Measurements from ENCODE around the gene MLEC.

The MLEC gene, protein sequence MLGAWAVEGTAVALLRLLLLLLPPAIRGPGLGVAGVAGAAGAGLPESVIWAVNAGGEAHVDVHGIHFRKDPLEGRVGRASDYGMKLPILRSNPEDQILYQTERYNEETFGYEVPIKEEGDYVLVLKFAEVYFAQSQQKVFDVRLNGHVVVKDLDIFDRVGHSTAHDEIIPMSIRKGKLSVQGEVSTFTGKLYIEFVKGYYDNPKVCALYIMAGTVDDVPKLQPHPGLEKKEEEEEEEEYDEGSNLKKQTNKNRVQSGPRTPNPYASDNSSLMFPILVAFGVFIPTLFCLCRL

DNA sequence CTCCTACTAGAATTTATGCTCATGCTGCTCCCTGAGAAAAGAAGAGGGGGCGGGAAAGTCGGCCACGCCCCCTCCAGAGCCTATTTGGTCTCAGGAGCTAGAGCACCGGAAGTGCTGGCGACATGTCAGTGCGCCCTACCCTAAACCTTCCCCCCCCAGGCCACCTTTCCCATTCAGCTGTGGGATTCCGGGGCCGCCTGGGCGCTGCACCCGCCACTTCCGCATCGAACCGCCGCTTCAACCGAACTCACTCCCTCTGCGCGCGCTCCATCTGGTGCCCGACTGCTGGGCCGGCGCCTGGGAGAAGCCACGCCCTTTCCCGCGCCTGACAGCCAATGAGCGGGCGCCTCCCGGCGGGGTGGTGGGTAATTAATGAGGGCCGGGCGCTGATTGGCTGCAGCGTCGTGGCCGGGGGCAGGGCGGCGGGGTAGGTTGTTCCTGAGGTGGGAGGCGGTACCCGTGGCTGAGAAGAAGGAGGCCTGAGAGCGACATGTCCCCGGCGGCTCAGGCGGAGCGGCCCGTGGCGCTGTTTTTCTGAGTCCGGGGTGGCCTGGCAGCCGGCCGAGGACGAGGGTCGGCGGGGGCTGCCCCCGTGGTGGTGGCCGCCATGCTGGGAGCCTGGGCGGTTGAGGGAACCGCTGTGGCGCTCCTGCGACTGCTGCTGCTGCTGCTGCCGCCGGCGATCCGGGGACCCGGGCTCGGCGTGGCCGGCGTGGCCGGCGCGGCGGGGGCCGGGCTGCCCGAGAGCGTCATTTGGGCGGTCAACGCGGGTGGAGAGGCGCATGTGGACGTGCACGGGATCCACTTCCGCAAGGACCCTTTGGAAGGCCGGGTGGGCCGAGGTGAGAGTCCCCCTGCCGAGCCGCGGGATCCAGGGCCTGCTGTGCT lies at the start of gene MLEC:
MLEC (plus strand) TSS at position 460 of the 888 bp plus-strand sequence; CDS start at position 608, 148 bp downstream.
- DNase-seq (ENCODE audit: low read depth in 2 of 2, low spot score in 1 of 2): peak; percentile 97 to 99

DNA sequence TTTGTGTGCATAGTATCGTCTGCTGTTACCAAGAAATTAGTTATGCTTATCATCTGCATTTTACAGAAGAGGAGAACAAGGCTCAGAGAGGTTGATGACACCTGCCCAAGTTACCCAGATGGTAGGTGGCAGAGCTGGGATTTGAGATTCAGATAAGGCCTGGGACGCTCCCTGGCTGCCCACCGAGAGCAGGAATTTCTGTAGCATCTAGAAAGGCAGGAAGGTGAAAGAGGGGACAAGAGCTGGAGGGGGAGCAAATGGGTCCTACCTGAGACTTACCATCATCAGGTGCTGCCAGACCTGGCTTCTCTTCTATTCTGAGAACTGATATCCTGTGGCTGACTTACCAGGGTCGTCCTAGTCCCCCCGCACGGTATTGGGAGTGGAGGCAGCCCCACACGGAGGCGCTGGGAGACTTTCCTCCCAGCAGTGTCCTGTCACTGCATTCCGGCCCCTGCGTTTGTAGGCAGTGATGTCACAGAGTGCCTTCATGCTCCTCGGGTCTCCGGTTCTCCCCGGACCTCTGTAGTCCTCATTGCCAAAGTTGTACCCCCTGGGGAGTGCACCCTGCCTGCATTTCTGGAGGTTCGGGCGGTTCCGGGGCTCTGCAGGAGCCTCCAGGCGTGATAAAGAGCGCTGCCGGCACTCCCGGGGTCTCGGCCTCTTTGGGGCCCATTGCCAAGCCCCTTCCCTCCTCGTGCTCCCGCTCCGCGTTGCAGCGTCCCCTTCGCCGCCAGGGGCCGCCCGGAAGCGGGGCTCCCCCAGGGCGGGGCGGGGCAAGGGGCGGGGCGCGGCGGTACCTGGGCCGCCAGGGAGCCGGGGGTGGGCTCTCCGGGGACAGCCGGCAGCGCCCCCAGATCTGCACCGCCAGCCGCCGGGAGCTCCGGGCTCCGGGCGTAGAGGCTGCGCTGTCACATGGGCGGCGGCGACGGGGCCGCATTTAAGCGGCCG lies 46.9 kb upstream of the MLEC start, which contains the start of gene CABP1:
CABP1 (plus strand) TSS at position 856 of the 951 bp plus-strand sequence; CDS start at position 916, 60 bp downstream.
- DNase-seq (ENCODE audit: low read depth in 2 of 2, low spot score in 1 of 2): peak; percentile 31 to 49

DNA sequence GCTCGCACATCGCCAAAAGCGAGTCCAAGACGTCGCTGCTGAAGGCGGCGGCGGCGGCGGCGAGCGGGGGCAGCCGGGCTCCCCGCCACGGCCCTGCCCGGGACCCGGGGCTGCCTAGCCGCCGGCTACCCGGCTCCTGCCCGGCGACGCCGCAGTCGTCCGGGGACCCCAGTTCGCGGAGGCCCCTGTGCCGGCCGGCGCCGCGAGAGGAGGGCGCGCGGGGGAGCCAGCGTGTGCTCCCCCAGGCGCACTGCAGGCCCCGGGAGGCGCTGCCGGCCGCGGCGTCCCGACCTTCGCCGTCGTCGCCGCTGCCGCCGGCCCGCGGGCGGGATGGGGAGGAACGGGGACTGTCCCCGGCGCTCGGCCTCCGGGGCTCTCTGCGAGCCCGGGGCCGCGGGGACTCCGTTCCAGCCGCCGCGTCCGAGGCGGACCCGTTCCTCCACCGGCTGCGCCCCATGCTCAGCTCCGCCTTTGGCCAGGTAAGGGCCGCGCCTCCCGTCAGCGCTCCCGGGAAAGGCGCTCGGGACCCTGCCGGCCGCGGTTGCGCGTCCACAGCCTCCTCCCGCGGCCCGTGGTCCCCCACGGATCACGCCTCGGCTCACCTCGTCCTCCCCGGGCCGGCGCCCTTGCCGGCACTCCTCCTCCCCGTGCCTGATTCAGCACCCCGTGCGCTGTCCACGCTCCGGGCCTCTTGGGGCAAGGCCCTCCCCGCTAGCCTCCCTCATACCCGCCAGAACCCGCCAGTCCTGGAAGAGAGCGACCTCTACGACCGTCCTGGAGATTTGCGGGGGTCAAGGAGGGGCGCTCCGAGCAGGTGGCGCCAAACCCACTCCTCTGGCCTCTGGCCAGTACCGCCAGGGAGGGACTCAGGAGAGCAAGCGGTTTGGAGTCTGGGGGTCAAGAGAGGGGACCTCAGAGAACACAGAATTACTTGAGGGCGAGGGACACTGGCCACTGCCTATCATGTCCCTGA lies 45.8 kb upstream of the MLEC start:
- peak in 1 of 2 donors; percentile 13 for DNase-seq (ENCODE audit: low read depth in 2 of 2, low spot score in 1 of 2)

DNA sequence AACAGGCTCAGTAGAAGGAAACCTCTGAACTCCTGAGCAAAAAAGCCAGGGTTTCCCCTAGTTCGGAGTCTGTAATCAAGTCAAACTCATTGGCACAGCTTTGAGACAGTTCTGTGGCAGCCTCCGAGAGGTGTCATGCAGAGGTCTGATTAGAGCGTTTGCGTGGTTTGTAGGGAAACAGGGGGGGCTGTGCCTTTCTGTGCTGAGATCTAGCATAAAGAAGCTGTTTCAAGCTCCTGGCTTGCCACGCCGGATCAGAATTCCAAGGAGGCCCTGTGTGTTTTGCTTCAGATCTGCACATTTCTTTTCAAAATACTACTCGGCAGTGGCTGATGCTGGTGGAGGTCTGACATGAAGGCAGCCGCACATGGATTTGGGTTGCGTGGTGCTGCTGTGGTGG lies 44.8 kb upstream of the MLEC start:
- DNase-seq (ENCODE audit: low read depth in 2 of 2, low spot score in 1 of 2): no peak

DNA sequence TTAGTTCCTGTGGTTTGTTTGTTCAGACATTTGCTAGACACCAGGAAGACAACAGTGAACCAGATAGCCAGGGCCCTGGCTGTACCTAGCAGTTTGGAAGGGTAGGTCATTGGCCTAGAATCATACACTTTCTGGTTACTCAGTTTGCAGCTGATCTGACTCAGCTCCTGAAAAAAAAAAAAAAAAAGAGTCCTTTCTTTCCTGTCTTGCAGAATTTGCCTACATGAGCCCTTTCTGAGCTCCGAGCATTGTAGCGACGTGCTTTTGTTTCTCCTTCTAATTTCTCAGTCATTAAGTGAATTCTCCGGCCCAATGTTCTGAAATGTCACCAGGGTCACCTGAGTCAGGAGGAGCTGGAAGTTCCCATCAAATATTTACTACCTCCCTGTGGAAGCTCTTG lies 44.1 kb upstream of the MLEC start:
- no peak for DNase-seq (ENCODE audit: low read depth in 2 of 2, low spot score in 1 of 2)

DNA sequence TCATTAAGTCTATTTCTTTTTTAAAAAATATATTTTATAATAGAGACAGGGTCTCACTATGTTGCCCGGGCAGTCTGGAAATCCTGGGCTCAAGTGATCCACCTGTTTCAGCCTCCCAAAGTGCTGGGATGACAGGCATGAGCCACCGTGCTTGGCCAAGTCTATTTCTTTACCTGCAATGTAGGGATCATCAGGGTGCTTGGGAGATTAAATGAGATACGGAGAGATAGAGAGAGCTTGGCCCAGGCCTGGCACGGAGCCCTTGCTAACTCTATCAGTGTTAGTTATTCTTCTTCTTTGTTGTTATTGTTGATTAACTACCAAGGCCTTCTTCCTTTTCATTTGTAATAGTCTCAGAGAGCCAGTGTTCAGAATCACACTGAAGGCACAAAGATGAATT lies 43.4 kb upstream of the MLEC start:
- no peak for DNase-seq (ENCODE audit: low read depth in 2 of 2, low spot score in 1 of 2)

DNA sequence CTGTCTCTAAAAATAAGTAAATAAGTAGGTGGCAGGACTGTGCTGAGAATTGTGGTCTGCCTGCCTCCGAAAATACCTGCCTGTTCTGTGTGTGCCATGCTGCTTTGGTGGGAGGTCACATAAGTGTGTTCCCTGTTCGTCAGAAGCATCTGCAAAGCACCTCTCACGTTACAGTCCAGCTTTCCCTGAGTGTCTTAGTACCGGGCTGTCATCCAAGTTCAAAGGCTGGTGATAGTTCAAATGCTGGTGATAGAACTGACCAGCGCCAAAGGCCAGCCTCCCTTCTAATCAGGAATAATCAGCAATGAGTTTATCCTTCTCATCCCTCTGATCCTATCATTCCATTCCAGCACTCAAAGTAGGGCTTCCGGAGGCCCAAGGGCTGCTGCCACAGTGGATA lies 40.9 kb upstream of the MLEC start:
- DNase-seq (ENCODE audit: low read depth in 2 of 2, low spot score in 1 of 2): no peak

DNA sequence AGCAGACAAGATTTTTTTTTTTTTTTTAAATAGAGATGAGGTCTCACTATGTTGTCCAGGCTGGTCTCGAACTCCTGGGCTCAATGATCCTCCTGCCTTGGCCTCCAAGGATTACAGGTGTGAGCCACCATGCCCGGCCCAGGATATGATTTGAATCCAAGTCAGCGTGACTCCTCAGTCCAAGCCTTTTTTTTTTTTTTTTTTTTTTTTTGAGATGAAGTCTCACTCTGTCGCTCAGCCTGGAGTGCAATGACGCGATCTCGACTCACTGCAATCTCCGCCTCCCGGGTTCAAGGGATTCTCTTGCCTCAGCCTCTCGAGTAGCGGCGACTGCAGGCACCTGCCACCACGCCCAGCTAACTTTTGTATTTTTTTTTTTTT lies 39.6 kb upstream of the MLEC start:
- DNase-seq (ENCODE audit: low read depth in 2 of 2, low spot score in 1 of 2): no peak

DNA sequence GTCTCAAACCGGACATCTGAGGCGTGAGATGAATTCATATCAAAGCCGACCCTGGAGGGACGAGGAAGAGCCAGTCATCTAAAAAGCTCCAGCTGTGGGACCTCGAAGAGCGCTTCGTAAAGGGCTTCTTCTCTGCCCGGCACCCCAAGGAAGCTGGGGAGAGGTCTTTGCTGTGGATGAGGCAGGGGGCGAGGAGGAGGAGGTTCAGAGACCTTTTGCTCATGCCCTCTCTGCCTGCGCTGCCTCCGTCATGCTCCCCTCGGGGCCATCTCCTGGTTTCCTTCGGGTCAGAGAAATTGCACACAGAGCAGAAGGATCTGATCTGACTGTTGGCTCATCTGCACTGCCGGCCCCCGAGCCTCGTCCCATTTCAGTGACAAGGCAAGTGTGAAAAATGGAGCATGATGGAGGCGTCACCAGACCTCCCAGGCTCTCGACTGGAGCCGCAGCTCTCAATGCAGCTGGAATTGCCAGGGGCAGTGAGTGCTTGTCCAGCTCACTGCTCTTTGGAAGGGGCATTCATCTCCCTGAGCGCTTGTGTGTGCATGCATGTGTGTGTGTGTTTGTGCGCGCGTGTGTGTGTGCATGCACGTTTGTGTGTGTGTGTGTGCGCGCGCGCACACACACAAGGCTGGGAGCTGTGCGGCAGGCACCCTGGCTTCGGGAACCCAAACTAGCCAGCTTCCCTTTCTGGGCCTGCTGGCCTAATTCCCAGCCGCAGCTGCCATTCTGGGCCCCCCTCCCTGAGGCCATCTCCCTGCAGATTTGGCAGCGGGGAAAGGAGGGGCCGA lies 37.3 kb upstream of the MLEC start:
- no peak for DNase-seq (ENCODE audit: low read depth in 2 of 2, low spot score in 1 of 2)

DNA sequence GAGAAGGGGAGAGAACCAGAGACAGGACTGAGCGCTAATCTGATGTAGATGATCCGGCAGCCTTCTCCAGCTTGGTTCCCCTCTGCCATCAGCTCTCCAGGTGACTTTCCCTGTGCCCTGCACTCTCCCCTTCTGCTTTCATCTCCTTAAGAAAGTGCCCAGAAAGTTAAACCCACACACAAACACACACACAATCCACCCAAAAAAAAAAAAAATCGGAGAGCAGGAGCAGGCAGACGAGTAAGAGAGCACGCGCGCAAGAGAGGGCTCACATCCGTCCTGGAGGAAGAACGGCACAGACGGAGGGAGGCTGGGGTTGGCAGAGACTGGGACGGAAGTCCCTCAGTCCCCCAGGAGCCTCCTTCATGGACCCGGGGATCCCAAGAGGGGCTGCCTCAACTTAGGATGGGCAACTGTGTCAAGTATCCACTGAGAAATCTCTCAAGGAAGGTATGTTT lies 36.7 kb upstream of the MLEC start:
- no peak for DNase-seq (ENCODE audit: low read depth in 2 of 2, low spot score in 1 of 2)

DNA sequence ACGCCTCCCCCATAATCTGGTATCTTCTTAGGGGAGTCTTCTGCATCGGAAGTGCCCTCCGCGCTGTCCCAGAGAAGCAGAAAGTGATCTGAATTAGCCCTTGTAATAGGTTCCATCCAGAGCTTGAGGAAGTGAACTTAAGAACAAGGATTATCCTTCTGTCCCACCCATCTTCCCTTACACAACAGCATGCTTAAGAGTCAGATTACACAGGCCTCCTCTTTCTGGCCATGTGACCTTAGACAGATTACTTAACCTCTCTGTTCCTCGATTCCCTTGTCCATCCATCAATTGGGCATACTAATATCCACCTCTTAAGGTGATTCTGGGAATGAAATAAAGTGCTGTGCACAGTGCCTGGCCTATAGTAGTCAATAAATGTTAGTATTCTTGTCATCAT lies 35.1 kb upstream of the MLEC start:
- DNase-seq (ENCODE audit: low read depth in 2 of 2, low spot score in 1 of 2): no peak

DNA sequence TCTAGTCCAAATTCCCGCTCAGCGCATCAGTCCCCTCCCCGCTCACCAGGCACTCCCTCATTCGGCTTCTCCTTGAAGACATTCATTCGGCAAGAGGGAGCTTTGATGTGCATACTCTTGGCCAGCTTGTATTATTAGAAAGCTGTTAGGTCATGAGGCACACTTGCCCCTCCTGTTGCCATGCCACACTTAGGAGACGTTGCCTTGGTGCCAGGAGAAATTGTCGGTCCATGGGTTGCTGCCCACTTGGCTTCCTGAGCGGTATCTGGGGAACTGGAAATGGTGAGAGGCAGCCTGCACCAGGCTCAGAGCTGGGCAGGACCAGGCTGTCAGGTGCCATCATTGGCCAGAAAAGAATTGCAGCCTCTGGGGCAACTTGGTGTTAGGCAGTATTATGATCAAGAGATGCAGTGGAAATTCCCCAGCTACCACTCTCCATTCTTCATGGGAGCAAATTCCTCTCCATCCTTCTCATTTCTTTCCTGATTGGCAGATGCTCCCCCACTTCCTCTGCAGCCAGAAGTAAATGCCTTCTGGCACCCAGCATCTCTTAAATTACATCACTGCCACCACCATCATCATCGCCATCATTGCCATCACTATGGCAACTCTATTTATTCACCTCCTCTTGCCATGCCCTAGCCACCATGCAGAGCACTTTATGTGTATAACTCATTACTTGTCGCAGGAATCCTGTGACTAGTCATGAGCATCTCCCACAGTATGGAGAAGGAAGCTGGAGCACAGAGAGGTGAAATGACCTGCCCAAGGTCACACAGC lies 34.1 kb upstream of the MLEC start:
- DNase-seq (ENCODE audit: low read depth in 2 of 2, low spot score in 1 of 2): no peak

DNA sequence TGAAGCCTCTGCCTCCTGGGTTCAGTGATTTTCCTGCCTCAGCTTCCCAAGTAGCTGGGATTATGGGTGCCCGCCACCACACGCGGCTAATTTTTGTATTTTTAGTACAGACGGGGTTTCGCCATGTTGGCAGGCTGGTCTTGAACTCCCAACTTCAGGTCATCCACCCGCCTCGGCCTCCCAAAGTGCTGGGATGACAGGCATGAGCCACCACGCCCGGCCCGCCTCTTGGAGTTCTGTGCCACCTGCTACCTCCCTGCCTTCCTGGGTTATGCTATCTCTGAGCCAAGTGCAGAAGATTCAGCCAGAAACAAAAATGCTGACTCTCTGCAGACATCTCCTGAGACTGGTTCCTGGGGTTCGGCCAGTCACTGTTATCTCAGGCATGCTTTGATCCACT lies 33.3 kb upstream of the MLEC start:
- DNase-seq (ENCODE audit: low read depth in 2 of 2, low spot score in 1 of 2): no peak

DNA sequence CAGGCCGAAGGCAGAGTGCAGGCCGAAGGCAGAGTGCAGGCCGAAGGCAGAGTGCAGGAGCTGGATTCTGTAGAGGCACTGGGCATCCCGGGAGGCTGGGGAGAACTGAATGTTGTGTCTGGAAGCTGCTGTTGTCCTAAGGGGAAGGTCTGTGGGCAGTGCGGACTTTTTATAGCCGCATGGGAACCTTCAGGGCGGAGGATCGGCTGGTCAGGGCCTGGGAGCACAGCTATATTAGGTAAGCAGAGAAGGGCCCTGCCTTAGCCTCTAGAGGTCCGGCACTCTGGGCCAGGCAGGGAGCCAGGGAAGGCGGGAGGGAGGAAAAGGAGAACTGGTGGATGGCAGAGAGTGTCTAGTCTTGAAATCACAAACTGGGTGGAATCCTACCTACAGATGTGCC lies 32.3 kb upstream of the MLEC start:
- no peak for DNase-seq (ENCODE audit: low read depth in 2 of 2, low spot score in 1 of 2)

DNA sequence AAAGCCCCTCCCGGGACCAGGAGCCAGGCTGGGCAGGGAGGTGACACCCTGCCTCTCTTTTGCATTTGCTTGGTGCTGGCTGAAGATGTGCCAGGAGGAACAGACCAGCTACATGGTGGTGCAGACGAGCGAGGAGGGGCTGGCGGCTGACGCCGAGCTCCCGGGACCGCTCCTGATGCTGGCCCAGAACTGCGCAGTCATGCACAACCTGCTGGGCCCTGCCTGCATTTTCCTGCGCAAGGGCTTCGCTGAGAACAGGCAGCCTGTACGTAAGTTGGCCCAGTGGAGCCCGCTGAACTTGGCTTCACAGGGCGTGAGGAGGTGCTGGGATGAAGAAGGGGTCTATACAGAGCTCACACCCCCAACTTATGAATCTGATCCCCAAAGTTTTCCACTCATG lies 30.9 kb upstream of the MLEC start:
- DNase-seq (ENCODE audit: low read depth in 2 of 2, low spot score in 1 of 2): no peak

DNA sequence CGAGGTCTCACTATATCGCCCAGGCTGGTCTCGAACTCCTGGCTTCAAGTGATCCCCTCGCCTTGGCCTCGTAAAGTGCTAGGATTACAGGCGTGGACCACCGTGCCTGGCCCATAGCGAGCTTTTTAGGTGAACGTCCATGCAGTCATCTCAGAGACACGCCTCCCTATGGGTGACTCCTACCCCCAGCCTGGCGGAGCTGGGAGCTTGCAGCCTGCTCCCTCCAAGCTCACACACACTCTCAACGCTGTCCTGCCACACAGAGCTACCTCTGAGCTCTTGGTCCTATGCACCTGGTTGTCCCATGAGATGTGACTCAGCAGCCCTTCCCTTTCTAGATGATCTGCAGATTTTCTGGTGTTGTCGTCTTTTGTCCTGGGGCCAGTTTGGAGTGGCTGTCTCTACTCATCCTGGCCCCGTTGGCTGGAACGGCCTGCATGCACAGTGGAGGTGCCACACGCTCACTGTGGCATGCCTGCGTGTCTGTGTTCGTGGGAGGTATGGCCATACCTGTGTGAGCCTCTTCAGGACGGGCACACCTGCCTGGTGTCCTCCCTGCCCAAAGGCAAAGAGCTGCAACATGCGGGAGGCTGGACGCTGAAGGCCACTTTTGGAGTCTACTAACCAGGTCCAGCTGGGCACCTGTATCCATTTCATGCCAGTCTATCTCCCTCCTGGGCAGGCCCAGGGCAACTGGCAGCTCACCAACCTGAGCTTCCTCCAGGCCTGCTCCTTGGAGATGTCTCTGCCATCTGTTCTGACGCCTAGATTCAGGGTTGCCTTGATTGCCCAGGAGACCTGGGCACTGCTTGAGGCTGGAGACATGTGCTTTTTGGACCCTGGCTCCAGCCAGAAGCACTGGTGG lies 28.4 kb upstream of the MLEC start:
- DNase-seq (ENCODE audit: low read depth in 2 of 2, low spot score in 1 of 2): no peak

DNA sequence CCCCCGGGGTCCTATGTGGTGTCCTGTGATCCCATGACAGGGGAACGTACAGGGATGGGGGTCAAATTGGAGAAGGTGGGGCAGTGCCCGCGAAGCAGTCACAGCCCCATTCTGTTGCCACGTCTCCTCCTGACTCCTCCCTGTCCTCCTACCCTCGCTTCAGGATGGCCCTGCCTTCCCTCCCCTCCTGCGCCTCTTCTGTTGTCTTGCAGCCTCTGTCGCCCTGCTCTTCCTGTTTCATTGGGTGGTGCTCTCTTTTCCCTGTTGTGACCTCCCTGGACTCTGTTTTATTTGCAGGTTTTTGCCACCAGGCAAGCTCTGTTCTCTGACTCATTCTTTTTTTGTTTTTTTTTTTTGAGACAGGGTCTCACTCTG lies 27.8 kb upstream of the MLEC start:
- no peak for DNase-seq (ENCODE audit: low read depth in 2 of 2, low spot score in 1 of 2)

DNA sequence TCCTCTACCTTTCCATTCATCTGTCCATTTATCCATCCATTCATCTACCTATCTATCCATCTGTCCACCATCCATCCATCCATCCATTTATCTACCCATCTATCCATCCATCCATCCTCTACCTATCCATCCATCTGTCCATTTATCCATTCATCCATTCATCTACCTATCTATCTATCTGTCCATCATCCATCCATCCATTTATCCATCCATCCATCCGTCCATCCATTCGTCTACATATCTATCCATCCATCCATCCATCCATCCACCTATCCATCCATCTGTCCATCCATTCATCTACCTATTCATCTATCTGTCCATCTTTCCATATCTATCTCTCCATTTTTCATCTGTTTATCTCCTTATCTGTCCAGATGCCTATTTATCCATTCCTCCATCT lies 25.5 kb upstream of the MLEC start:
- DNase-seq (ENCODE audit: low read depth in 2 of 2, low spot score in 1 of 2): no peak

Data from stimulated activated CD8-positive, alpha-beta memory T cell treated with anti-CD3 and anti-CD28 coated beads, Interleukin-4, amount 100 ng/mL, for 1 hour (primary cell).